Measurements from ENCODE around the gene IQCE.

Gene IQCE, protein sequence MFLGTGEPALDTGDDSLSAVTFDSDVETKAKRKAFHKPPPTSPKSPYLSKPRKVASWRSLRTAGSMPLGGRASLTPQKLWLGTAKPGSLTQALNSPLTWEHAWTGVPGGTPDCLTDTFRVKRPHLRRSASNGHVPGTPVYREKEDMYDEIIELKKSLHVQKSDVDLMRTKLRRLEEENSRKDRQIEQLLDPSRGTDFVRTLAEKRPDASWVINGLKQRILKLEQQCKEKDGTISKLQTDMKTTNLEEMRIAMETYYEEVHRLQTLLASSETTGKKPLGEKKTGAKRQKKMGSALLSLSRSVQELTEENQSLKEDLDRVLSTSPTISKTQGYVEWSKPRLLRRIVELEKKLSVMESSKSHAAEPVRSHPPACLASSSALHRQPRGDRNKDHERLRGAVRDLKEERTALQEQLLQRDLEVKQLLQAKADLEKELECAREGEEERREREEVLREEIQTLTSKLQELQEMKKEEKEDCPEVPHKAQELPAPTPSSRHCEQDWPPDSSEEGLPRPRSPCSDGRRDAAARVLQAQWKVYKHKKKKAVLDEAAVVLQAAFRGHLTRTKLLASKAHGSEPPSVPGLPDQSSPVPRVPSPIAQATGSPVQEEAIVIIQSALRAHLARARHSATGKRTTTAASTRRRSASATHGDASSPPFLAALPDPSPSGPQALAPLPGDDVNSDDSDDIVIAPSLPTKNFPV

DNA sequence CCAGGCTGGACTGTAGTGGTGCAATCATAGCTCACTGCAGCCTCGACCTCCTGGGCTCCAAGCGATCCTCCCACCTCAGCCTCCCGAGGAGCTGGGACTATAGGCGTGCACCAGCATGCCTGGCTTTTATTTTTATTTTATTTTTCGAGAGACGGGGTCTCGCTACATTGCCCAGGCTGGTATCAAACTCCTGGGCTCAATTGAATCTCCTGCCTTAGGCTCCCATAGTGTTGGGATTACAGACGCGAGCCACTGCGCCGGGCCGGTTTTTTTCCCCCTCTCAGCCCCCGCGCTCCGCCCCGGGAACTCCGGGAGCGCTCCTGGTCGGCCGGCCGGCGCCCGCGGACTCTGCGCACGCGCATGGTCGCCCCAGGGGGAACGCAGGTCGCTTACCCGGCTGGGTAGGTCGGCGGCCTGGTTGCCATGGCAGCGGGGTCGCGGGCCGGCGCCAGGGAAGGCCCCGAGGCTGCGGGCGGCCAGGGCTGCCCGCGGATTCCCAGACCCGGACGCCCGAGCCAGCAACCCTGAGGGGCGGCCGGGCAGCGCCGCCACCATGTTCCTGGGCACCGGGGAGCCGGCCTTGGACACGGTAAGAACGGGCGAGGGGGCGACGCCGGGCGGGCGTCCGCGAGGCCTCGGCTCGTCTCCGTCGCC, at the start of gene IQCE:
Gene IQCE, plus strand, starts transcription at position 351 of the 654 bp plus-strand sequence. Its CDS starts 203 bp downstream, at position 554.
- peak; percentile 91 for DNase-seq

DNA sequence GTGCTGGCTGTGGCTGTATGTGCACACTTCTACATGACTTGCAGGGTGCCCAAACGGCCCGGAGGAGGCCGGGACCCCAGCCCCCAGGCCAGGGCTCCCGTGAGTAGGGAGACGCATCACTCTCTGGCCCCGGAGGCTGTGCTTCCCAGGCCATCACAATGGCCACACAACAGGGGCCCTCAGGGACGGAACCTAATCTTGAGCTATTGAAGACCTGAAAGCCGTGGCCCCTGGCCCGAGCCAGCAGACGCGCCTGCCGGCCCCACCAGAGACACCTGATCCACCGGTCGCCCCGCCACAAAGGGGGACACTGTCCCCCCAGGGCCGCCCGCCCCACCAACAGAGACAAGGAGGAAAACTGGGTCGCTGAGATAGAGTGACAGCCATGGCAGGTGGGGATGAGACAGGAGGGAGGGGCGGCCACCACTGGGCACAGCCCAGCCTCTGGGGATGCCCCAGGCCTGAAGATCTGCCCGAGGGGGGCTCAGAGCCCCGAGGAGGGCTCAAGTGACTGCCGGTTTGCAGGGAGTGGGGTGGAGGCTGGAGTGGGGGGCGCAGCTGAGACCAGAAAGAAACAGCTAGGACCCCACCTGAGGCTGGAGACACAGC, 49.4 kb upstream of the IQCE start:
- DNase-seq, result no peak

DNA sequence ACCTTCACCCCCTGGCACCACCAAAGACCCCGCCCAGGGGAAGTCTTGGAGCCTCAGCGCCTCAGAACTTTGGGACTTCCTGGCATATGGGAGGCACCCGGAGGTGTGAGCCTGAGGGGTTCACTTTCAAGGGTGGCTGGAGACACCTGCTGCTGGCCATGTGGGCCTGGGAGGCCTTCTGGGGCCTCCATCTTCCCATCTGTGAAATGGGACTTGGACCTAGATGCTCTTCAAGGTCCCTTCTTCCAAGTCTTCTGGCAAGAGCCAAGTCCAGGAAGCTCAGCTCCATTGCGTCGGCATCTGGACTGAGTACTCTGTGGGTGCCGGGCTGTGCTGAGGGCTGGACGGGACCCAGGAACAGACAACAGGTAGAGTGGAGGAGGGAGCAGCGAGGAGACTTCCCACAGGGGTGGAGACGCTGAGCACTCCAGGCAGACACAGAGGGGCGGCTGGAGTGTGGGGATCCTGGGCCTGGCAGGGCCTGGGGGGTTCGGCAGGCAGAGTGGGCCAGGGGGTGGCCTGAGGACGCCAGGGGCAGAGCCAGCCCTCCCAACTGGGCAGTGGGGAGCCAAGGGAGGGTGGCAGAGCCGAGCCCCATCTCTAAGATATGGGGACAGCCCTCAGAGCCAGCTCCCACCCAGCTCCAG, 48.5 kb upstream of the IQCE start:
- no peak for DNase-seq

DNA sequence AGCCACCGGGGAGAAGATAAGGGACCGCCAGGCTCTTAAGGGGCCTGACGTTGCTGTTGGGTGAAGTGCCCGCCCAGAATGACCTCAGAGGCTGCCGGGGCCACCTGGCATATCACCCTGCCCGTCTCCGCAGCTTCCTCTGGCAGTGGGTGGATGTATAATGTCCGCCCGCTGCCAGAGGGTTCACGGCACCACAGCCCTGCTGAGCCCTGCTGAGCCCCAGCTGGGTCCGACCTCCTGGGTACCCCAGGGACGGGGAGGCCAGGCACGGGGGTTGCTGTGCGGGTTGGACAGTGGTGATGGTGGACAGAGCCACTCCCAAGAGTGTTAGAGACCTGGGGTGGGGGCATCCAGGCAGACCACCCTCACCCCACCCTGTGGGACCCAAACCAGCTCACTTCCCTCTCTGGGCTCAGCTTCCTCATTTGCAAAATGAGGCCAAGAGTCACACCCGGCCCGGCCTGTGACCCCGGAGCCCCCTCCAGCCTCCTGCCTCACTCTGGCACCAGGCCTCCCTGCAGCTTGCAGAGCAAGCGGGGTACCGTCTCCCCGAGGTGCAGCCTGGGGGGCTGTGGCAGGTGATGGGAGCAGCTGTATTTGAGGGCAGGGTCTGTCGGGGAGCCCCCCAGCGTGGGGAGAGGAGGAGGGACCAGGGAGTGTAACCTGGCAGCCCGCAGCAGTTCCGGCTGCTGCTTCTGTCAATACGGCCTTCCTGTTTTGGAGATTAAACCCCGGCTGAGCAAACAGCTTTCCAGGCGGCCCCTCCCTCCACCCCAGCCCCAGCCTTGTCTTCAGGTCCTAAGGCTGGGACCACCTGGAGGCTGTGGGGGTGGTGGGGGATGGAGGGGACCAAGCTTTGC, 47.6 kb upstream of the IQCE start:
- peak; percentile 65 for DNase-seq

DNA sequence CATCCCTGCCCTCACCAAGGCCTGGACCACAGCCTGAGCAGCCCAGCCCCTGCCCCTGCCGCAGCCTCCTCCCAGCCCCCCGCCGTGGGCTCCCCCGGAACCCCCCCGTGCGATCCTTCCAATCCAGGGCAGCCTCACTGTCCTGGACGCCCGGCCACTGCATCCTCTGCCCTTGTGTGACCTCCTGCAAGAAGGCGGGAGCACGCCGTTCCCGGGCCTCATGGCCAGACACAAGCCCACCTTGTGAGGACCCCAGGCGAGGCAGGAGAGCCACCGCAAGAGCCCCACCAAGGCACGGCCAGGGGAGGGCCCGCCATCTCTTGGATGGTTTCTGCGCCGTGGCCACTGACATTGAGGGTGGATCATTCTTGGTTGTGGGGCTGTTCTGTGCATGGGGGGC, 47.0 kb upstream of the IQCE start:
- DNase-seq, result no peak

DNA sequence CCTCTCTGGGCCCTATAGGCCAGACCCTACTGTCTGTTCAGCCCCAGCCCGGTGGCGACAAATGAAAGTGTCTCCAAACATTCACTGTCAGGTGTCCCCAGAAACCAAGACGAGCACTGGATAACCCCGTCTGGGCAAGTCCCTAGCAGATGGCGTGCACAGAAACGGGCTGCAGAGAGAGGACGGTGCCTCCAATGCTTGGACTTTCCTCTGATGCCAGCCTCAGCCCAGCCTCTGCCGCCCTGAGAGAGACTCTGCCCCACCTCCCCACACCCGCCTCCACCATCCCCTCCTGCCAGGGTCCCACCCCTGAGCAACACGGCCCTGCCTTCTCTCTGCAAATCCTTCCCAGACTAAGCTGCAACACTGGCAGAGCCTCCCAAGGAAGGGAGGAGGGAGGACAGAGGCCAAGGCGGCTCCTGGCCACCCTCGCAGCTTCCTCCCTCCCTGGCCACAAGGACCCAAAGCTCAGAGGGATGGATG, 46.6 kb upstream of the IQCE start:
- DNase-seq, result peak; percentile 30

DNA sequence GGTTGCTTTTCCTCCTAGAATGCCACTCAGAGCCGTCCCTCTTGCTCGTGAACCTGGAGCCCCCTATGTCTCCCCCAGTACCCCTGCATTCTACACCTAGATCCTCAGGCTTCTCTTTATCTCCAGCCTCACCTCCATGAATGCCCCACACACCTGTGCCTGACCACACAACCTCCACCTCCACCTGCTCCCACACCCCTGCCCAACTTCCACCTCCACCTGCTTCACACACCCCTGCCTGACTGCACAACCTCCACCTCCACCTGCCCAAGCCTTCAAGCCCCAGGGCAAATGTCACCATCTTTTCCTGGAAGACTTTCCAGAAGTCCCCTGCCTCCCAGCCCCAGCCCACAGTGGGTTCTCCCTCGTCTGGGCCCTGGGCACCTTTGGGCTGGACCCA, 46.1 kb upstream of the IQCE start:
- no peak for DNase-seq

DNA sequence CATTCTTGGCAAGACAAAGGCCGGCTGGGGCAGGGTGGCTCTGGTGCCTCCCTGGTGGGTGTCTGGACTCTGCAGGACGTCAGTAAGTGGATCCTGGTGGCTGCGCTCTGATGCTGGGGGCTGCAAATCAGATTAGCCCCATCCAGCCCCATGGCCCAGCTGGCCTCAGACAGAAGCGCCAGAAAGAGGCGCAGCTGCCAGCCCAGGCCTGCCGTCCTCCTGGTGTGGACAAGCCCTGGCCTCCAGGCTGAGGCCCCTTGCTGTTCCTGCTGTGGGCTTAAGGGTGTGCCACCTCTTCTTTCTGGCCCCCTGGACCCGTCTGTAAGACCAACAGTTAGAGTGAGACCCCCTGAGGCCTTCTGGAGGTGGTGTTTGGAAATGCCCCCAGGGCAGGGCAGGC, 45.1 kb upstream of the IQCE start:
- no peak for DNase-seq

DNA sequence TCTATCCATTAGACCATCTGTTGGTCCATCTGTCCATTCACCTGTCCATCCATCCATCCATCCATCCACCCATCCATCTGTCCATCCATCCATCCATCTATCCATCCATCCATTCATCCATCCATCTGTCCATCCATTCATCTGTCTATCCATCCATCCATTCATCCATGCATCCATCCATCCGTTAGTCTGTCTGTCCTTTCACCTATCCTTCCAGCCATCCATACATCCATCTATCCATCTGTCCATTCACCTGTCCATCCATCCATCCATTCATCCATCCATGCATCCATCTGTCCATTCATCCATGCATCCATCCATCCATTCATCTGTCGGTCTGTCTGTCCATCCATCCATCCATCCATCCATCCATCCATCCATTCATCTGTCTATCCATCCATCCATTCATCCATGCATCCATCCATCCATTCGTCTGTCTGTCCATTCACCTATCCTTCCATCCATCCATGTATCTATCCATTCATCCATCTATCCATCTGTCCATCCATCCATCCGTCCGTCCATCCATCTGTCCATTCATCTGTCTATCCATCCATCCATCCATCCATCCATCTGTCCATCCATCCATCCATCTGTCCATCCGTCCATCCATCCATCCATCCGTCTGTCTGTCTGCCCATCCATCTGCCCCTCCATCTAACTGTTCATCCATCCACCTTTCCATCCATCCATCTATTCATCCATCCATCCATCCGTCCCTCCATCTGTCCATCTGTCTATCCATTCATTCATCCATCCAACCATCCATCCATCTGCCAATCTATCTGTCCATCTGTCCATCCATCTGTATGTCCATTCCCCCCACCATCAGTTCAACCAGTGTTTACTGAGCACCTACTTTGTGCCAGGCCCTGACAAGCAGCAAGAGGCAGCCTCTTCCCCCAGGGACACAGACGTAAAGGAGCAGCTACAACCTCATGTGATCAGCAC, 44.0 kb upstream of the IQCE start:
- no peak for DNase-seq

DNA sequence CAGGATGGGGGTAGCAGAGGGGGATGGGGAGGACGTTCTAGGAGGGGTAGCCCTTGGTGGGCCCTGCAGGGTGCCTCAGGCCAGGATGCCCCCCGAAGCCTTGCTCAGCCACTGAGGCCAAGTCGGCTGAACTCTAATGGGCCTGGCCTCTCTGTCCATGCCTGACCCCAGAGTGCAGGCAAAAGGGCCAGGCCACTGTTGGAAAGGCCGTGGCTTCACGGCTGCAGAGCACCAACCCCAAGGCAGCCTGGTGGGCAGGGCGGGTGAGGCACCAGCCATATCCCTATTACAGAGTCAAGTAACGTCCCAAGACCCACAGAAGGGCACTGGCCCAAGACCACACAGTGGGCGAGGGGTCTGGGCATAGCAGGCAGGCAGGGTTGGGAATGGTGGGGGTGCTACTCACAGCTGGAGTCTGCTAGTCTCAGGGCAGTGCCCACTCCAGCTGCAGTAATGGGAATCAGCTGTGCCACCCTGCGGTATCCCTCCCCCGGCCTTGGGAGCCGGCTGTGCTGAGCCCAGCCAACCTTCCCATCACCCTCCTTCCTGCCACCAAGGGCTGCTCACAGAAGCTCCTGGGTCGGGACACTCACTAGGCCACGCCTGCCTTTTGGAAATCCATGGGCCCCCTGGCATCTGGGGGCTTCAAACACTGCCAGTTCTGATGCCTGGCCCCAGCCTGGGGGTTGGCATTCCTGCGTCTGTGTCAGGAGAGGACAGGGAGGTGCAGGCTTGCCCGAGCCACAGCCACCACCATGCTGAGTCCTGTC, 43.2 kb upstream of the IQCE start:
- no peak for DNase-seq

DNA sequence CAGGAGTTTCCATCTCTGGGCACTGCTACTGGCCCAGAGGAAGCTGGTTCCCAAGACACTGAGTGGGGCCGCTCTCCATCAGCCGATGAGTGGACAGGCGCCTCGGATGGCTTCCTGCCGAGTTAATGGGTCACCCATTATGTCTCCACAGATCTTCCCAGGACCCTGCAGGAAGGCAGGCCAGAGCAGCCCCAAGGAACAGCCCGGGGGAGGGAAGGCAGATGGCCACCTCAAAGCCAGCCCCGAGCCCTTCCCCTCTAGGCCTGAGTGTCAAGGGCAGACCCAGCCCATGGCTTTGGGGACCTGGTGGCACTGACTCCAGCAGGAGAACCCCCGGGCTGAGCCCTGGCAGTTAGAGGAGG, 42.6 kb upstream of the IQCE start:
- DNase-seq, result no peak

DNA sequence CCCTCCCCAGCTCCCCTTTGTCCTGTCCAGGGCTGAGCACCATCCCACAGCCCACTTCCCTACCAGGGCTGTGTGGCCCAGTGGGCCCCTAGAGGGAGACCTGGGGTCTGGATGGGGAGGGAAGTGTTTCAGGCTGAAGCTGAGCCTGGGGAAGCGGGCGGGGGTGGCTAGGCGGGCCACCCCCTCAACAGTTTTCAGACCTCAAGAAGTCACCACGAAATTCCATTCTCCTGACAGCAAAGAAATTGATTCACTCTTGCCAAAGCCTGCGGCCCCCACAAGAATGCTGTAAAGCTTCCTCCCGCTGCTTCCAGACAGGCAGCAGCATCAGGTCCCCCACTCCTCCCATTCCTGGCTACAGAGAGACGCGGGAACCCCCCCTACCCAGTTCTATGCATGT, 41.8 kb upstream of the IQCE start:
- DNase-seq, result no peak

DNA sequence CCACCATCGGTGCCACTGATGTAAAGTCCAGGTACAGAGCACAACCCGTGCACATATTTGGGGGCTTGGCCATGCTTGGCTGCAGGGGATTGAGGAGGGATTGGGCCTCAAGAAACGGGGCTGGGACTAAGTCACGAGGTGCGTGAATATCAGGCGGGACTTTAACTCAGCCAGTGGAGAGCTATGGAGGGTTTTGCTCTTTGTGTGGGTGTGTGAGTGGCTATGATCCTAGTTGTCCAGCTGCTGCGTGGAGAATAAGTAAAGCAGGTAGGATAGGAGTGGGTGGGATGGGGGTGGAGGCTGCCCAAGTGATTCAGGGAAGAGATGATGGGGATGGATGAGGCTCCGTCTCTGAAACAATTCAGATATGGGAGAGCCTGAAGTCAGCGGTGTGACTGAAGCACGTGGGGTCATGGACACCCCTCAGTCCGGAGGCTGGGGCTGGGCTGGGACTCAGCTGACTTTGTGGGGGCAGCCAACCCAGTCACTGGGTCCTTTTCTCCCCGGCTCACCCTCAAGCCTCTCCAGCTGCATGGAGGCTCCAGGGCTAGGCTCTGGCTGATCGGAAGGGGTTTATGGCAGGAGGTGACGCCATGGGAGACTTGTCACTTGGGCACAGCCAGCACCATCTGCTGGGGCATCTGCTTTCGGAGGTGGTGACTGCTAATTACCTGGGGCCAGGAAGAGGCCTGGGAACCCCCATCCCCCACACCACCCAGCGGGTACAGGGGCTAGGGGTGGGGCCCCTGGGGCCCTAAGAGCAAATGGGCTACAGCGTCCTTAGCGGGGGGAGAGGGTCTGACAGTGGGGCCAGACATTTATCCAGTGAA, 40.9 kb upstream of the IQCE start:
- DNase-seq, result no peak

DNA sequence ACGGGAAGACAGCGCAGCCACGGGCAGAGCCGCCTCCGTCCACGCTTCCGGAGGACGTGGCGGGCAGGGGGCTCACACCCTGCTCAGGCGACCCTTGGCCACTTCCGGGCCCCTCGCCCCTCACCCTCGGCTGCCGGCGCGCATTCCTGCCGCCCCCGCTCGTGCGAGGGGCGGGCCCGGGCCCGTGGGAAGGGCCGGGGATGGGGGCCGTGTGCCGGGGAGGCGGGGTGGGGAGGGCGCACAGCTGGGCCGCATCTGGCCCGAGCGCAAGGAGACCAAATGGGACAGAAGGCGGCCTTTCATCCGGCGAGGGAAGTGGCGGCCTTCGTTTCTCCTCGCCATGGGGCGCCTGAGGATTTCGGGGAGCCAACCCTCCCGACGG, 40.1 kb upstream of the IQCE start:
- no peak for DNase-seq

DNA sequence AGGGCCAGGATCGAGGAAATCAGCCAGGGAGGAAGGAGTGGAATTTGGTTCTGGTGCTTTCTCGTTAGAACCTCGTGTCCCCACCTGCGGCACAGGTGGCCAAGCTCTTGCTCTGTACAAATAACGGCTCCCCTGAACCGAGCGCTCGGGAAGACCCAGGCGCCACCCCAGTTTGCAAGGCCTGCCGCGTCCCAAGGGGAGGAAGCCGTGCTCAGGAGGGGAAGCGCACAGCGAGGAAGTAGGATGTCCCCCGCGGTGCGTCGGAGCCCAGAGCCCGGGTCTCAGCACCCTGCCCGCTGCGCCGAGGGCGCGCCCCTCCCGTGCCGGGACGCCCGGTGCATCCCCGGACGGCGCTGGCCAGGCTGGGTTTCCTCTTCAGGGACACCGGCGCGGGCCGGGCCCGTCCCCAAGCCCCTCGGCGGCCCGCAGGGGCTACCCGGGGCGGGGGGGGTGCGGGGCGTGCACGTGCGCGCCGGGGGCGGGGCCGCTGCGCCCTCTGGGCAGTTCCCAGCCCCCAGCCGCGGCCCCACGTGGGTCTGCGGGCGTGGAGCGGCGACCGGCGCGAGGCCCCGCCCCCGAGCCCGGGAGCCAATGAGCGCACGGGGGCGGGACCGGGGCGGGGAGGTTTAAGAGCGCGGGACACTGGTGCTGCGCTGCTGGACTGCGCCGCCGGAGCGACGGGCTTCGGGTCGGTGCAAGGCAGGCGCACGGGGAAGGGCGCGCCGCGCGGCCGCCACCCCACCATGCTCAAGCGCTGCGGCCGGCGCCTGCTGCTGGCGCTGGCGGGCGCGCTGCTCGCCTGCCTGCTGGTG, 39.5 kb upstream of the IQCE start, which contains the start of gene LFNG:
Gene LFNG, plus strand, starts transcription at position 656 of the 812 bp plus-strand sequence. Its CDS starts 88 bp downstream, at position 744.
- peak; percentile 89 for DNase-seq

DNA sequence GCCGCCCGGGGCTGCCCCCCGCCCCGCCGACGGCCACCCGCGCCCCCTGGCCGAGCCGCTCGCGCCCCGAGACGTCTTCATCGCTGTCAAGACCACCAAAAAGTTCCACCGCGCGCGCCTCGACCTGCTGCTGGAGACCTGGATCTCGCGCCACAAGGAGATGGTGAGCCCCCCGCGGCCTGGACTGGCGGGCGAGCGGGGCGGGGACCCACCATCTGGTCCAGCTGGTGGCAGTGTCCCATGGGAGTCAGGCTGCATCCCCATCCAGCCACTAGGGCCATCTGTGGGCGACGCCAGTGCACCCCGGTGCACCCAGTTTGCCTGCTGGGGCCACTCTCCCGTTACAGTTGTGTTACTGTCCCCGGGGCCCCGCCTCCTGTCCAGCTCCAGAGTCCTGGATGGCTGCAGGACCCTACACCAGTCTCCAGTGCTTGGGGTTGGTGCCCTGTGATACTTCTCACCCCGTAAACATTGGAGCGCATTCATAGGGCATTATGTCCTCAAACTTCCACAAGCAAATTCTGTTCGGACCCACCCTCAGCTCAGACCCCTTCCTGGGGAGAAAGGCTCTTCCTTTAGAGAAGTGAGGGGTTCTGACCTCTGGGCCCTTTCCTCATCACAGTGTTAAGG, 38.5 kb upstream of the IQCE start:
- DNase-seq, result peak; percentile 27

DNA sequence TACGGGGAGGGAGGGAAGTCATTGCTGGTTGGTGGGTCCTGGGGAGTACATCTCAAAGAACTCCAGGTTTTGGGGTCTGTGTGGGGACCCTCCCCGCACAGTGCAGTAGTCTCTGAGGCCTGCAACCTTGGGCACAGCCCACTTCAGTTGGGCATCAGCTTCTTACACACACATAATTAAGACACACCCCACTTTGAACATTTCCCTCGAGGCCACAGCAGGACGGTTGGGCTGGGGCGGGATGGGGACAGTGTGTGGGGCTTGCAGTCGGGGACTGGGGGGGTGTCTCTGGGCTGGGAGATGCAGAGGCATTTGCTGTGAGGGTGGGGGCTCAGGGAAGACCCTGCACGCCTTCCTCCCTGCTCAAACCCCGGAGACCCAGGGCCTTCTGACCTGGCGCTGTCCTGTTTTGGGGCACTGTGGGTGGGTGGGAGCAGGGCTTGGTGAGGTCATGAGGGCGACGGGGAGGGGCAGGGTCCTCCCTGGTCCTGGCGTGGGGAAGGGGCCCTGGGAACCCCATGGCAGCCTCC, 38.0 kb upstream of the IQCE start:
- DNase-seq, result no peak

Measured in CD4-positive, alpha-beta T cell treated with Interleukin-10 for 1 hour (primary cell).